NB4 (cell line): ENCODE measurements around the gene SCRN1.

Source experiments
- DNase-seq: peaks from one replicate; pipeline ENCODE4 v3.0.0; 2010; ENCODE audit warnings: low read depth
- H3K4me3 ChIP-seq: one replicate; pipeline ENCODE4 v1.5.1; 2011; ENCODE audit warnings: mild to moderate bottlenecking, low read depth, low read length, moderate library complexity
- MYC ChIP-seq: IDR thresholded peaks from 2 replicates; pipeline ENCODE4 v1.6.1; 2011; ENCODE audit warnings: low read depth, low read length
- POLR2A ChIP-seq: IDR thresholded peaks from 2 replicates; pipeline ENCODE4 v1.6.1; 2011; ENCODE audit warnings: mild to moderate bottlenecking; ENCODE audit not compliant: insufficient read length; ENCODE audit errors: extremely low read depth
- TF ChIP-seq, protein P1 (sequence below): IDR thresholded peaks from 2 replicates; pipeline ENCODE4 v1.6.1; 2011; ENCODE audit warnings: low read depth, low read length
- TF ChIP-seq, protein P2 (sequence below): IDR thresholded peaks from one replicate; pipeline ENCODE4 v1.5.1; 2012; ENCODE audit warnings: low read depth, low read length

SCRN1 gene, protein sequence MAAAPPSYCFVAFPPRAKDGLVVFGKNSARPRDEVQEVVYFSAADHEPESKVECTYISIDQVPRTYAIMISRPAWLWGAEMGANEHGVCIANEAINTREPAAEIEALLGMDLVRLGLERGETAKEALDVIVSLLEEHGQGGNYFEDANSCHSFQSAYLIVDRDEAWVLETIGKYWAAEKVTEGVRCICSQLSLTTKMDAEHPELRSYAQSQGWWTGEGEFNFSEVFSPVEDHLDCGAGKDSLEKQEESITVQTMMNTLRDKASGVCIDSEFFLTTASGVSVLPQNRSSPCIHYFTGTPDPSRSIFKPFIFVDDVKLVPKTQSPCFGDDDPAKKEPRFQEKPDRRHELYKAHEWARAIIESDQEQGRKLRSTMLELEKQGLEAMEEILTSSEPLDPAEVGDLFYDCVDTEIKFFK

DNA sequence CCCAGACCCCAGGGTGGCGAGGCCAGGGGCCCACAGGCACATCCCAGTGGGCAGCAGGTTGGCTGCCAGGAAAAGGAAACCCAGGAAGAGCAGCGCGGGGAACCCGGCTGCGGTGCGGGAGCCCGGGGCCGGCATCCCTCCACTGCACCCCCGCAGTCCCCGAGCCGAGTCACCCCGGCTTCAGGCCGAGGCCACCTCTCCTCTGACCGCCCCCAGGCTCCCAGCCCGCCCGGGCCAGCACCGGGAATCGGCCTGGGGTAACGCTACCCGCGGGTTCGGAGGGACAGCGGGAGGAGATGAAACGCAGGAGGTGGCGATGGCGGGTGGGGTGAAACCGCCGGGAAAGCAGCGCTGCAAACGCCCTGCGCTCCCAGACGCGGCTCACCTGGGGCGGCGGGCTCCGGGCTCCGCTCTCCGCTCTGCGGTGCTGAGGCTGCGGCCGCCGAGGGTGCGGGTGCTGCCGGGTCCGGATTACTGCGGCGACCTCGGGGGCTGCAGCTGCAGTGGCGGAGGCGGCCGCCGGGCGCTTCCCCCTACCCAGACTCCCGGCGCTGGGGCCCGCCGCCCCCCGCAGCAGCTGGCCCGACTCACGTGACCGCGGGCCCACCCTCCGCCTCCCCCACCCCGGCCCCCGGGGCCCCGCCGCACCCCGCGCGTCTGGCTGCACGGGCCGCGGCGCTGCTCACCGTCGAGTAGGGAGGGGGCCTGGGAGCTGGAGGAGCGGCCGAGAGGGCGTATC, at the start of gene SCRN1:
Gene SCRN1 (minus strand): TSS at position 545 of the 739 bp plus-strand sequence. CDS start 20,734 bp downstream, outside the sequence.
- peak; percentile 36 for DNase-seq
- no peak within 1 kb of the TSS for H3K4me3 ChIP-seq
- TF ChIP-seq, protein P1, sequence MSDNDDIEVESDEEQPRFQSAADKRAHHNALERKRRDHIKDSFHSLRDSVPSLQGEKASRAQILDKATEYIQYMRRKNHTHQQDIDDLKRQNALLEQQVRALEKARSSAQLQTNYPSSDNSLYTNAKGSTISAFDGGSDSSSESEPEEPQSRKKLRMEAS = no peak

DNA sequence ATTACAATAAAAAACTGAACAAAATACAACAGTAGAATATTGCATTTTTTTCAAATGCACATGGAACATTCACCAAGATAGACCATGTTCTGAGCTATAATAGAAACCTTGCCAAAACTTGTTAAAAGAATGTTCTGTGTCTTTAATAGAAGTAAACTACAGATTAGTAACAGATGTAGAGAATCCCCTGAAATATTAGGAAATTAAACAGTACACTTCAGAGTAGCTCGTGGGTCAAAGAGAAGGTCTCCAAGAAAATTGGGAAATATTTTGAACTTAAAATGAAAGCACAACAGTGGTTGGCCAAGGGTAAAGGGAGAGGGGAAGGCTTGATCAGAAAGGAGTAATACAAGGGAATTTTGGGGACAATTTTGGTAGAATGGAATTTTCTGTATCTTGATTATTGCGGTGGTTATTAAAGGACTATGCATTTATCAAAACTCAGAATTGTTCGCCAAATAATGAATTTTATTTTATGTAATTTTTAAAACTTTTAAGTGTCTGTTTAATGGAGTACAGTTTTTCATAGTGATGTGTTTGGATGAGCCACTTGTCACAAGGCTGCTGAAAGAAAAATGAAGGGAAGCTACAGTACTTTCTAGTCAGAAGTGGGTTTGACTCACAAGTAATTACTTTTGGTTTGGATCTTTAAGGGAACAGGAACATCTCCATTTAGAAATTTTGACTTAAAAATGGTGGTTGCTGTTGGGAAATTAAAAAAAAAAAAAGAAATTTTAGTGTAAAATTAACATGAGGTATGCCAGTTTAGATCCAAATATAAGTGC, 48.8 kb upstream of the SCRN1 start:
- H3K4me3 ChIP-seq = no peak overlapping the region
- TF ChIP-seq MYC (no peak), POLR2A (no peak)
- TF ChIP-seq, protein P1 = no peak
- TF ChIP-seq, protein P2, sequence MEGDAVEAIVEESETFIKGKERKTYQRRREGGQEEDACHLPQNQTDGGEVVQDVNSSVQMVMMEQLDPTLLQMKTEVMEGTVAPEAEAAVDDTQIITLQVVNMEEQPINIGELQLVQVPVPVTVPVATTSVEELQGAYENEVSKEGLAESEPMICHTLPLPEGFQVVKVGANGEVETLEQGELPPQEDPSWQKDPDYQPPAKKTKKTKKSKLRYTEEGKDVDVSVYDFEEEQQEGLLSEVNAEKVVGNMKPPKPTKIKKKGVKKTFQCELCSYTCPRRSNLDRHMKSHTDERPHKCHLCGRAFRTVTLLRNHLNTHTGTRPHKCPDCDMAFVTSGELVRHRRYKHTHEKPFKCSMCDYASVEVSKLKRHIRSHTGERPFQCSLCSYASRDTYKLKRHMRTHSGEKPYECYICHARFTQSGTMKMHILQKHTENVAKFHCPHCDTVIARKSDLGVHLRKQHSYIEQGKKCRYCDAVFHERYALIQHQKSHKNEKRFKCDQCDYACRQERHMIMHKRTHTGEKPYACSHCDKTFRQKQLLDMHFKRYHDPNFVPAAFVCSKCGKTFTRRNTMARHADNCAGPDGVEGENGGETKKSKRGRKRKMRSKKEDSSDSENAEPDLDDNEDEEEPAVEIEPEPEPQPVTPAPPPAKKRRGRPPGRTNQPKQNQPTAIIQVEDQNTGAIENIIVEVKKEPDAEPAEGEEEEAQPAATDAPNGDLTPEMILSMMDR = no peak
- no peak for DNase-seq

DNA sequence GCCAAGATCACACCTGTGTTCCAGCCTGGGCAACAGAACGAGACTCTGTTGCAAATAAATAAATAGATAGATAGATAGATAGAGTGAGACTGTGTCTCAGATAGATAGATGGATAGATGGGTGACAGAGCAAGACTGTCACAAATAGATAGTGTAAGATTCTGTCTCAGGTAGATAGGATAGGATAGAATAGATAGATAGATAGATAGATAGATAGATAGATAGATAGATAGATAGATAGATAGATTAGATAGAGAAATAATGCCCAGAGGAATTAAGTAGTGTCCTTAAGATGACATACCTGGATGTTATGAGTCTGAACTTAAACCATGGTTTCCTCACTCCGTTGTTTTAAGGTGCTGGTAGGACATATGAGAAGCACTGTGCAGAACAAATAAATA, 46.6 kb upstream of the SCRN1 start:
- no peak for DNase-seq
- no peak overlapping the region for H3K4me3 ChIP-seq
- TF ChIP-seq, protein P1 = no peak
- TF ChIP-seq, protein P2 = no peak
- TF ChIP-seq POLR2A (no peak), MYC (no peak)

DNA sequence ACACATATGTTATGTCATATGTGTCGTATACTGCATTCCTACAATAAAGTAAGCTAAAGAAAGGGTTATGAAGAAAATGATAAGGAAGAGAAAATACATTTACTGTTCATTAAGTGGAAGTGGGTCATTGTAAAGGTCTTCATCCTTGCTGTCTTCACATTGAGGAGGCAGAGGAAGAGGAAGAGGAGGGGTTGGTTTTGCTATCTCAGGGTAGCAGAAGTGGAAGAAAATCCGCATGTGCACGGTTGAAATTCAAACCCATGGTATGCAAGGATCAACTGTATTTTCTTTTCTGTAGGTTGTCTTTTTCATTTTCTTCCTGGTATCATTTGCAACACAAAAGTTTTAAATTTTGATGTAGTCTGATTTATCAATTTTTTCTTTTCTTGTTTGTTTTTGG, 44.9 kb upstream of the SCRN1 start:
- TF ChIP-seq, protein P2 = no peak
- no peak for TF ChIP-seq MYC
- TF ChIP-seq, protein P1 = no peak
- TF ChIP-seq POLR2A = no peak
- DNase-seq = no peak
- H3K4me3 ChIP-seq = no peak overlapping the region

DNA sequence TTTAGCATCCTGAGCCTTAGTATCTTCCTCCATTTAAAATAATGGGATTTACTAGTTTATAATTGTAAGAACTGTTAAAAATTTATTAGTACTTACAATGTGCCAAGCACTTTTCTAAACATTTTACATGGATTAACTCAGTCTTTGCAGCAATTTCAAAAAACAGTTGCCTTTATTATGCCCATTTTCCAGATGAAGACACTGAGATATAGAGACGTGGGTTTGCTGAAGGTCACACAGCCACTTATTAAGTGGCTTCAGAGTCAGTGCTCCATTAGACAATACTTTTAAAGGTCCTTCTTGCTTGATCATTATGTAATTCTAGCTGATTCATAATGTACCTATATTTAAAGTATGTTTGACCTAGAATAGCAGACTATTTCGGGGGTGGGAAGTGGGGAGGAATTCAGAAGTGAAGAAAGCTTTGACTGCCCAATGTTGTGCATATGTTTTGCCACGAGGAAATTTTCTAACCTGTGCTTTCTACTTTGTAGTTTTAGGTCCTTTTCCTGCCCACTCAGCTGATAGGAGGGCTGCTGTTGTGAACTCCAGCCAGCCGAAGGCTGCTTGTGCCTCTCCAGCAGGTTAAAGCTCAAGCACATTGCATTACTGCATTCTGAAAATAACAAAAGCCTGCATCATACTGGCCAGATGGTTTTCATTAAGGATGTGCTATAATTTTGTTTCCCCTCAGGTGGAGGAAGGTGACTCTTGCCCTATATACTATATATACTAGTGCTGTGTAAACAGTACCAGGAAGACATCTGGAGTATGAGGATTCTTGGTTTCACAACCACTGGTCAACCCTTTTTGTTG, 42.9 kb upstream of the SCRN1 start:
- no peak for TF ChIP-seq POLR2A
- TF ChIP-seq, protein P1 = no peak
- TF ChIP-seq, protein P2 = no peak
- TF ChIP-seq MYC = no peak
- DNase-seq = no peak
- H3K4me3 ChIP-seq = no peak overlapping the region
